Measurements from ENCODE around the gene SLX4IP.

The SLX4IP gene

DNA sequence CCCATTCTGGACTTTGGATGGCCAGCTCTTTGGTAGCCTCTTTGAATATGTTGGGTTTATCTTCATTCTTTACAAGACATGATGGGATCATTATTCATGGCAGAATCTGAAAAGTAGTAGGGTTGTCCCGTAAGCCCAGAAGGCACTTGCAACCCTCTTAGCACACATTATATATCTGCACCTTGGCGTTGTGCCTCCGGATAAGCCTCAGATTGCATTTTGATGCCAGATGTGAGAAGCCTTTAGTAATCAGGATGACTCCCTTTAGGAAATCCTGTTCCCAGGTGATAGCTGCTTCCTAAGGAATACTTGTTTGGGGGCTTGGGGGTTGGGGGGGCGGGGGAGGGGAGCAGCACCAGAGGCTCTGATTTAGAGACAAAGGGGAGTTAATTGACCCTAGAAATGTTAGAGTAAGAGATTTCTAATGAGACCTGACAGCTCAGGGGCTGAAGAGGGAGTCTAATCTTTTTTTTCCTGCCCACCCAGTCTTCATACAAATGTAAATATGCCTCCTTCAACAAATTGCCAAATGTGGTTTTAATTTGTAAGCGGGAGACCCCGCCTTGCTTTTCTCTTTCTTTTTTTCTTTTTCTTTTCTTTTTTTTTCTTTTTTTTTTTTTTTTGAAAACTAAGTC is 183.6 kb downstream of the SLX4IP start:
- no peak for FAIRE-seq
- no peak for DNase-seq (ENCODE audit: insufficient read length, low spot score)

DNA sequence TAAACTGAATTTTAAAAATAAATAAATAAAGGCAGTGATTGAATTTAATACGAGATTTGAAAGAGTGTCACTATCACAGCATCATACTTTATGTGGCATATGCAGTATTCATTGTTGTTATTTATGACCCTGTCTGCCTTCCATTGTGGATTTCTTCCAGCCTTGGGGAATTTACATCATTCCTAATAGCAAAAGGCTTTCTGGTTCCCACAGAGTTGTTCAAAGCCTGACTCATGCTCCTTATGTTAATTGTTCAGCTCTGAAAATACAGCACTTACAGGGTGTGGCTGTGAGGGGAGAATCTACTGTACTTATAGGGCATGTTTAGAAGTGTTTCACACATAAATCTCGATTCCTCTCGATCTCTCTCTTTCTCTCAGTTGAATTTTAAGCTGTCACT is 184.3 kb downstream of the SLX4IP start:
- no peak for FAIRE-seq

DNA sequence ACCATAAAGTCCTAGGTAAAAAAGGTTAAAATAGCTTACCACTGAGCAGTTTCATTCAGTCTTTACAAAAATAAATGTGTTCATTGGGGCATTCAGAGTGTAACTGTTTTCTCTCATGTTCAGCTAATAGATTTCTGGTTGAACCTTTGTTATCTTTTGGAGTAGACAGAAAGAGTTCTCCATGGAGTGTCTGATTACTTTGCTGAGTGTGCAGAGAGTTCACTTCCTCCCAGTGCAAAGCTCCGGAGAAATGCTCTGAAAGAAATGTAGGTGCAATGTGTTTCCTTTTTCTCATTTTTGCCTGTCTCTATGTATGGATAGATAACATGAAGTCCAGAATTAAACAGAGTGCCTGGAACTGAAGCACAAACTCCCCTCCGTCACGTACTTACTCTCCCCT is 186.0 kb downstream of the SLX4IP start:
- DNase-seq (ENCODE audit: insufficient read length, low spot score) (no peak), FAIRE-seq (no peak)

More for the DNA sequence above, 184.3 kb downstream of the SLX4IP start:
- peak; percentile 67 for DNase-seq (ENCODE audit: insufficient read length, low spot score)

DNA sequence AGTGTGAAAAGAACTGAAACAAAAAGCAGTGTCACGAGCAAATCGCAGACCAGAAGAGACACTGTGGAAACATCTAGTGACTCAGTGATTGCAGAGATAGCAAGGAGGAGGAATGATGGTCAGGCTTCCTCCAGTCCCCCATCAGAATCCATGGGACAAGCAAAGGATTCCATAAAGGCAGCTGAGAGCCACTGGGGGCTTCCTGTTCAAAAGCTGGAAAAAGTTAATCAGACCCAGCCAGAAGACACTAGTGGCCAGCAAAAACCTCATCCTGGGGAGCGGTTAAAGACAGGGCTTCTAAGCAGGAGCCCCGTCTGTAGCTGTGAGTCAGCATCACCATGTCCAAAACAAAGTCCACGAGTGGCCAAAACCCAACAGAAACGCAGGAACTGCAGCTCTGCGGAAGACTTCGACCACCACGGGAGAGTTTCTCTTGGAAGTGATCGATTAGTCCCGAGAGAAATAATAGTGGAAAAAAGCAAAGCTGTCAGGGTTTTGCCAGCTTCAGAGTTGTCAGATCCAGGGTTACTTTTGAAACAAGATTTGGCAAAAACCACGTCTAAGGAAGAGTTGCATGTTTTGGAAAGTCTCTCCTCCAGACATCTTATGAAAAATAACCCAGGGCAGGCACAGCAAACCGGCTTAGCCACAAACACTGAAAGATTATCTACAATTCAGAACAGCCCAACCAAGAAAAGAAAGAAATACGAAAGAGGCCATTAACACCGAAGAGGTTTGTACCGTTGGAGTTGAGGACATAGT is 187.7 kb downstream of the SLX4IP start:
- FAIRE-seq (no peak), DNase-seq (ENCODE audit: insufficient read length, low spot score) (no peak)

DNA sequence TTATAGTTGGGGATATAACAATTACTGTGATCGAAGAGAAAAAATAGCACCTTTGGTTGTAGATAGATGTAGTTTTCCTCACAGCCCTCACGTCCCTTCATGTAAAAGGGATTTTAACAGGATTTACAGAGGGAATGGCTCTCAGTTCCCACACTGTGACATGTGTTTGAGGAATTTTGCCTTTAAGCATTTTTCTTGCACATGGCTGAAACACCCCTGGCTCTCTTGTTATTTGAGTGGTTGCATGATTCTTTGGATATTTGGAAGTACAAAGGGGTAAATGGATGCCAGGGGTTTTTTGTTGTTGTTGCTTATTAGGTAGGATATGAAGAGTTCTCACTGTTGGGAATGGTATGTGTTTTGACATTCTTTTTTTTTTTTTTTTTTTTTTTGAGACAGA is 190.5 kb downstream of the SLX4IP start:
- no peak for DNase-seq (ENCODE audit: insufficient read length, low spot score)
- FAIRE-seq = no peak

DNA sequence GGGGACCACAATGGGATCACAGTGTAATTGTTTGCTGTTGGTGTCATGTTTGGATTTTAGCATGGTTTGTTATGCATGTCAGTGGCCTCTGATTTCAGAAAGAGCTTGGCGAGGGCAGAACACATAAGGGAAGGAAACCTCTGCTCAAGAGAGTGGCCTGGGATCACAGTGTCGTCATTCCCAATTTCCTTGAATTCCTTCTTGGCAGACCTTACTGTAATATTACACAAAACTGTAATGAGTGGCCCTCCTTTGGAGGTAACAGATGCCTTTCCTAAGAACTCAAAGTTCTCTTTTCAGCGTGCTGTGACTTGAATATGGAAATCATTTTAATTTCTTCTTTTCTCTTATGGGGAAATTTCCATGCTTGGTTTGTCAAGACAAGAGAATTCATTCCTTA is 191.8 kb downstream of the SLX4IP start:
- FAIRE-seq (no peak), DNase-seq (ENCODE audit: insufficient read length, low spot score) (no peak)

DNA sequence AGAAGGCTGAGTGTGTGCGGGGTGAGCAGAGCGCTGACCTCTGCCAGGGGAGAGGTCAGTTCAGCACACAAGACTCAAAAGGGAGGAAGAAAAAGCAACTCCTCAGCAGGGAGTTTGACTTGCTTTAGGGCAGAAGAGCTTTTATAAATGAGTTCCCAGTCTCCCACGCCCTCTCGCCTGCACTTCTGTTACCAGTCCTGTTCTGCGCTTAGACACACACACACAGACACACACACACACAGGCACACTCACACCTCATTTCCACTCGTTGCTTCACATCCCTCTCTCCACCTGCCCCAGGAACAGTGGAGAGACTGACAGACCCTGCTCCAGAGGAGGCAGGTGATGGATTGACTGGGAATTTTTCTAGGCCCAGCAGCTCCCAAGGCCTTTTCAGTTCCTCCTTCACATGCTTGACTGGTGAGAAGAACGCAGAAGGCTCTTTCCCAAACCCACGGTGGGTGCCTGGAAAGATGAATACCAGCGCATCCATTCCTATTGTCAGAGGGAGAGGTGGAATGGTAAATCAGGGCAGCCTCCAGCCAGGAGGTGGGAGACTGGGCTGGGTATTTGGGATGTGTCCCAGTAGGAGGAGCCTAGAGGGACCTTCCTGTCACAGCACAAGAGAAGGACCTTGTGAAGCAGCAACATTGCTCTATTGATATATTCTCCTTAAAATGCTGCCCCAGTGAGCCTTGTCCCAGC is 195.0 kb downstream of the SLX4IP start:
- DNase-seq (ENCODE audit: insufficient read length, low spot score) = no peak
- FAIRE-seq = peak; percentile 28

DNA sequence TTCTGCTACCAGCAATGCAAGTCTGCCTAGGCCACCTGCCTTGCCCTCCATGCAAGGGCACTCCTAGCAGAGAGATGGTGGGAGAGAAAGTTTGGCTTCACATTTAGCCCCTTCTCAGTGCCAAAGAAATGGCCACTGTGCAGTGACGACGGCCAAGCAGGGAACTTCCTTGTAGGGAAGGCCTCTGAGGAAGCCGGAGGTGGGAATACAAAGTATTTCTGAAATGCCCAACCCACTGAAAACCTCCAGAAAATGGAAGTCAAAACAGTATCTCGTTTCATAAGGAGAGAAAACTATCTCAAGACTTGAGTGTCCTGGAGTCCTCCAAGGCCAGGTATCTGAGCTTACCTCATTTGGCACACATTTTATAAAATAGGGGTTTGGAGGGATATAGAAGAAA is 196.0 kb downstream of the SLX4IP start:
- no peak for DNase-seq (ENCODE audit: insufficient read length, low spot score)
- no peak for FAIRE-seq

DNA sequence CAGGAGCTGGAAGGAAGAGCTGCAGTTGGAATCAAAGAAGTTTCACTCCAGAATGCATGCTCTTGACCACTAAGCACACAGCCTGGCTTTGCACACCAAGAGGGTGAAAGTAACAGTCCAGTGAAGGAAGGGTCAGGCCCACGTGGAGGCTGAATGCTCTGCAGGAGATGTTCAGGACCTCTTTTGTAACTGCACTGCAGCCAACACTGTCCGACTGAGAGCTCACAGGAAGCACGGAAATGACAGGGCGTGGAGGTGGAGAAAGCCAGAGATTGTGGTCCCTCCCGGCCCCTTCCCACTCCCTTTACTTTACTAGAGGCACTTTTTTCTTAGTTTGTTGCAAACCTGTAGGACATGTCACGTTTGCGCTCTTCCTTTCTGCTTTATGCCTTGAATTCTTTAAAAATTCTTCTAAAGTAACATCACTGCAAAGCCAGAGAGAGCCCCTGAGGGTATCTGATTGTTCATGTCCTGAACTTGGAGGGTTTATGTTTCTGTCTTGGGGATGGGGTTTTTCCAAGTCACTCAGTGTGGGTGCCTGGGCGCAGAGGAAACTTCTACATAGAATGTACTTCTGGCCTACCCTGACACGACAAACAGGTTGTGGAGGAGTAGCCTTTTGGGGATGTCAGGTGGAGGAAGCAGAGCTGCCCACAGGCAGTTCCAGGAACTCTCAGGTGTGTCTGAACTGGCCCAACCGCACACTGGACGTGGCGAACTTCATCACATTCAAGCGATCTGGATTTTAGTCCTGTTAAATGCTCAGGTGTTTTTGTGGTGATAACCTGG is 197.8 kb downstream of the SLX4IP start:
- FAIRE-seq (no peak), DNase-seq (ENCODE audit: insufficient read length, low spot score) (no peak)

DNA sequence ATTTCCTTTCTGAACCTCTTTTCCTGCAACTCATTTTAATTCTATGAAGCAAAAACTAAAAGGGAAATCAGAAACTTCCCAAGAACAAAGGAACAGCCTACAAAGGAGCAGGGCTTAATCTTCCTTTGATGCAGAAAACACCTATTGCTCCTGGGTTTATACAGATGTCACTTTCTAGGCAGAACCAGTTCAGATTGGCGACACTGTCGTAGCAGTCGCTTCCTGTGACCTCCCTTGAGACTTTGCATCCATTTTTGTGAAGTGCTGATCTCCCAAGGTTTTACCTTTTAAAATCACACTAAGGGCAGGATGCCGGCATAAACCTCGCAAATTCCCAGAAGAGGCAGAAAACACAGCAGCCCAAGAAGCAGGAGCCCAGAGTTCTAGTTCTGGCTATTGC is 198.6 kb downstream of the SLX4IP start:
- FAIRE-seq = no peak

DNA sequence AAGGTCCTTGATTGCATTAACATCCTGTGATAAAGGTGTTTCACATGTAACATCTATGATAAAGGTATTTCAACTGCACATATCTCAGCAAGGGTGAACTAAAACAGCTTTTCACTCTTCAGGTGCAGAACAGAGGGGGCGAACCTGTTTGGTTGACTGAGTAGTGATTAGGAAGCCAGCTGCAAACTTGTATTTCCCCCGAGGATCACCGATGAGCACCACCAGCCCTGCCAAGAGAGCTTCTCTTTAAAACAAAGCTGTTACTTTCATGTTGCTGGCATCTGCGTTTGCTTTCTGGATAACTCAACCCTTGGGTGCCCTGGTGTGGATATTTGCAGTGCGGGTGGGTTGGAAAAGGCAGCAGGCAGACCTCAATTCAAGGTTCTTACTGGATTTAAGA is 199.1 kb downstream of the SLX4IP start:
- no peak for FAIRE-seq
- no peak for DNase-seq (ENCODE audit: insufficient read length, low spot score)

More for the DNA sequence above, 198.6 kb downstream of the SLX4IP start:
- no peak for DNase-seq (ENCODE audit: insufficient read length, low spot score)

DNA sequence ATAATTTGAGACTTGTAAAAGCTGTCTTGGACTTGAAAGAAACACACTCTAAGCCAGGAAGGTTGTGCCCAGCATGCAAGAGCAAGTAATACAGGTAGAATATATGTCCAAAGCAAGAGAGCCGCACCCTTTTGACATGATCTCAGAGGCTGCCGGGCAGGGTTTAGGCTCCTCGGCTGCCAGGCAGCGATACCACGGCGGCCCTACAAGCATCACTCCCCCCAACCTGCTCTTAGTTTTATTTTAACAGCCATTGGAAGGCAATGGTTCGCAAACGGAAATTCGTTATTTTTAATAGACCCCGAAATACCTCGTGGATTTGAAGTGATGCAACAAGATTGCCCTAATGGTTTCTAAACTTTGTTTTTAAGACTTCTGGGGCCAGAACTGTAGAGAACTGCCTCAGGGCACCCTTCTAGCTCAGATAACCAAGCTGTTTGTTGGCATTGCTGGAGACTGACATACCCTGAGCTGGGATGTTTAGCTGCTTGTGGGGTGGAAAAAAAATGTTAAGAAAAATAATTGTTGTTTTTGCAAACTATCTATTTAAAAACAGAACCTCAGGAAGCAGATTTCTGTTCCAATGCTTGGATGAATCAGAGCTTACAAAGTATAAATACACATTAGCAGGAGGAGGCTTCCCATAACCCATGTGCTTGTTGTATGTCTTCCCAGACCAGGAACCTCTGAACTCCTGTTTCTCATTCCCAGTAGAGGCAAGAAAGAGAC is 199.7 kb downstream of the SLX4IP start:
- DNase-seq (ENCODE audit: insufficient read length, low spot score) (no peak), FAIRE-seq (no peak)

DNA sequence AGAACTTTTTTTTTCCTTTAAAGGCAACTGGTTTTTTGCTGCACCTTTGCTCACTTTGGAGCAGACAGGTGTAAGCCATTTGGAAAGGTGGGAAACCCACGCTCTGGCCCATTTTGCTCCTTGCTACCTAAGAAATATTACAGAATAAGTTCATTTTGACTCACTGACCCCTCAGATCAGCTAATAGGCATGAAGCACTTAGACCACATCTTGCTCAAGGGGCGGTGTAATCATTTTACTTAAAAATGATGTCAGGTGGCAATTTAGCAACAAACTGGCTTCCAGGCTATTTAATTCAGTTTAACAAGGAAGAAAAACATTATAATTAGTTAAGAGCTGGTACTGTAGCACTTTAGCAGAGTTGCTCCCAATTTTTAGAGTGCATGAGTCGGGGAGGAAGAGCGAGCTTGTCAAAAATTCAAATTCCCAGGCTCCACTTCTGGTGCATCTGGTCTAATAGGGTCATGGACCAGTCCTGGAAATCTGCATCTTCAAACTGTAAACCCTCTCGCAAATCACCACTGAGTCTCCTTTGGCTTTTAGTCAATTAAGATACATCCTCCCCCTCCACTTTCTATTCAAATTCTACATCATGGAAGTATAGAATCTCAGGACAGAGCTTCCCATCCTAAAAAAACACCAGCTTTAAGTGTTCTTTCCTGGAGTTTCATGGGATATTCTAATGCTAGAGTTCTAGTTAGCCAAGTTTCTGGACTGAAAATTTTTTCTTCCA is 200.5 kb downstream of the SLX4IP start:
- no peak for DNase-seq (ENCODE audit: insufficient read length, low spot score)
- FAIRE-seq = no peak

DNA sequence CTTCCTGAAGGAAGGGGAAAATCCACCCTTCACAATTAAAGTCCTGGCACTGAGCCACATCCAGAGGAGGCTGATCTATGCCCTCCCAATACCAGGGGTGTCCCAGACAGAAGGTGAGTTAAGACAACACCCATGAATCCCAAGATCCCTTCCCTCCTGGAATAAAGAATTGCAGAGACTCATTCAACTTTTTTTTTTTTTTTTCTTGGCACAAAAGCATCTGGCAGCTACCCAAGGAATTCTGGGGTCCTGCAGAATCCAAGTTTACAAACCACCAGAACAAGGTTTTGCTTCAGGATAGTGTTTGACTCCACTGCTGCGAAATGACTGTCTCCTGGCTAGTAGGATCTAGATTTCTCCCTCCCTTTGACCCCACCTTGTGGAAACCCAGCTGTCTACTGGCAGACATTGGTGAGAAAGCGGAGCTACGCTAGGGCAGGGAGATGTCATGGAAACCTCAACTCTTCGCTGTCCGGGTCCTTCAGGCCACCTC is 201.3 kb downstream of the SLX4IP start:
- DNase-seq (ENCODE audit: insufficient read length, low spot score) (no peak), FAIRE-seq (no peak)

DNA sequence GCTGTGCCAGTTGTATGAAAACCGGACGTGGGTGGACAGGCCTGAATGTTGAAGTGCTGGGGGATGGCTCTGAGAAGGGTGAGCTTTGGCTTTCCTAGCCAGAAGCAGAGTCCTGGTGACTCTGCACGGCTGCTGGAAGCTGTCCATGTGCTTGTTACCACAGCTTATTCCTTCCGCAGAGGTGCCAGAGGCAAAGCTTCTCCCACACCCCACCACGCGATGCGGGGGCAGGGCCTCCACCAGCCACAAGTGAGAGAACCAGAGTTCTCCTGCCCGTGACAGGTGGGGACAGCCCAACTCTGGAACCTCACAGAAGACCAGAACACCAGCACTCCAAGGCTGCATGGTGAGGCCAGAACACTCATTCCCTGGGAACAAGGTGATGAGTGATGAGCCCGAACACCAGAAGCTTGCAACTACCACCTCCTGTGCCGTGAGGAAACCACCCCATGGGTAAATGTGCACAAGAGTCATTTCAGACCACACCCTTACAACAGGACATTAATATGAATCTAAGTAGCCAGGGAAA is 202.0 kb downstream of the SLX4IP start:
- FAIRE-seq (no peak), DNase-seq (ENCODE audit: insufficient read length, low spot score) (no peak)

DNA sequence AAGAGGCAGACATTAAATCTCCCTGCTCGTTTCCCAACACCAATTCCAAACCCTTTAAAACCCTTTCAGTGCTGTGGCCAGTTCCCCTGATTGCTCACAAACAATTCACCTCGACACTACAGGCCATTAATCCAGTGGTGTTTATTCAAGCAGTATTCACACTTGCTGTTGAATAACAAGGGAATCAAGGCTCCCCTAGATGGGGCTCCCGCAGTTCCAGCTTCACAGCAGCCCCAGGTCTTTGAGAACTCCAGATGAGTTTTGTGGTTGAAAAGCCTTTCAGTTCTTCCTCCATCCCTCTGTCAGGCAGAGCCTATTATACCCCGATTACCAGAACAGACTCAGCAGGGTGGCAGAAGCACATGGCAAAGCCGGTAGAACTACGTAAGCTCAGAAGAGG is 202.5 kb downstream of the SLX4IP start:
- DNase-seq (ENCODE audit: insufficient read length, low spot score) = no peak
- FAIRE-seq = no peak

DNA sequence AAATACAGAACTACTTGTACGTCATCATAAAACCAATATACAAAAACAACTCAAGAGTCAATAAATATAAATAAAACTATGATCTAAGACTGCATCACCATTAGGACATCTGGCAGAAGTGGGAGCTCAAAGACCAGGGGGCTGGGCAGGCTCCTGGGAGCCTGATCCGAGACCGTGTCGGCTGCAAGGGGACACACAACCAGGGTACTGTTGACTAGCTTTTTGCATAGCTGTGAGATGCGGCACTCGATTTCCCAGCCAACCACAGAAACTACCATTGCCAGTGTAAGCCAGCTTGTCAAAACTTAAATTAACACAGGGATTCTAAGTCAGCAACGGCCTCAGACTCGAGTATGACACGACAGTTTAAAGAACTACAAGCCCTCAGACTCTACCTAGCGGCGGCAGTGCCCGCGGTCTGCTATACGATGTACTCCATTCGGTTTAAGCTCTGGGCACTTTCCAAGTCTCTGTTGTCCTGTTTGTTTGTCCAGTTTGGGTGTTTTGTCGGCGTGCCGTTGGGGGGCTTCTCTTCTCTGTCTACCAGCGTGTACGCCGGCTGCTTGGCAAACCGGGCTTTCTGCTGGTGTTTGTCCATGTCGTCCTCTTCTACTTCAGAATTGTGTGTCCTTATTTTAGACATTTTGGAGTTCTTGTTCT is 204.1 kb downstream of the SLX4IP start:
- no peak for FAIRE-seq
- no peak for DNase-seq (ENCODE audit: insufficient read length, low spot score)

DNA sequence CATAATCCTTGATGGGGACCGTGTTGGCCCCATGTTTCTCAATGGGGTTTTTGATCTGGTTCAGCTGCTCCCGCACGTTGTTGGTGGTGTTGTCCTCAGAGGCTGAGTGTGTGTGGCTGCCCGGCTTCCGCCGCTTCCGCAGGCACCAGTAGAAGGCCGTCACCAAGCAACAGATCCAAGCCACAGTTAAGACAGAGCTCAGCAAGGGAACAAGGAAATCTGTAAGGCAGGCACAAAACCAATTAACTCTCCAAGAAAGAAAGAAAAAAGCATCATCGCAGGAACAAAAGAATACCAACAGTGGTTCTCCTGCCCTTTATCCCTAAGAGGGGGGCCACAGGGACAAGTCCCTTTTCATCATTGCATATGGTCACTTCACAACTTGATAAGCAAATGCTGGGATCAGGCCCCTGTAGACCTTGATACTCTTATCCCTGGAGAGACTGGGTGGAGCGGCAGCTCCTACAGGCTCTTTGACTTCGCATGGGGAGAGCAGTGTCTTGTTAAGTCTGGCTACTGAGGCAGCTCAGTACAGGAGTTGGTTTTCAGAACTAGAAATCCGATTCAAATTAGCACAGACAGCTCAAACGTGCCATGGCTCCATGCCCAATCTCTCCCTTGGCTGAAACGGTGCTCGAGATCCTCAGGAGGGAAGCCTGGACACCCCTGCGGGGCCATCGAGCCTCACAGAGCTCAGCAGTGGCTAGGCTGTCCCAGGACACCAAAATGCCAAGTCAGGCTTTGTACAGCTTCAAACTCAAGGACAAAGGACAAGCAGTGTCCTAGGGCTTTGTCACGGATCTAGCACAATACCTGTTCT is 204.8 kb downstream of the SLX4IP start:
- no peak for DNase-seq (ENCODE audit: insufficient read length, low spot score)
- FAIRE-seq = no peak

Measured in HTR-8/SVneo (cell line).